ENCODE measurements around the gene RAB8A. TPM values are rescaled to one million over a fixed set of nuclear protein-coding genes. Genes with fewer than 3 reads are reported as not detected.

Gene RAB8A
- total and polyA plus RNA-seq, 2 of the 8 experiments (the other 6 are each of a cell fraction or from before 2014, with no cell fraction given): 65.8 to 97.0 TPM

DNA sequence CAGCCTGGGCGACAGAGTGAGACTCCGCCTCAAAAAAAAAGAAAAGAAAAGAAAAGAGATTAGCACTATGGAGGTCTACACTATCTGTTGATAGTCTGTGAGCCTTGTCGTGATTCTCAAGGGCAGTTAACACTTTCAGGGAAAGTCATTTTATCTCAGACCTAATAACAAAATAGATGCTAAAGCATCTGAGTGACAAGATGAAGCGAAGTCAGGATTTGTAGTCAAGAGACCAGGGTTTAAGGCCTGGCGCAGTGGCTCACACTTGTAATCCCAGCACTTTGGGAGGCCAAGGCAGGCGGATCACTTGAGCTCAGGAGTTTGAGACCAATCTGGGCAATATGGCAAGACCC lies 13.3 kb upstream of the RAB8A start:
- Histone ChIP-seq H3K23me2 (ENCODE audit: low read depth, low read length) (no peaks in the 10 kb centered on the region; the same call in 1 of the 2 replicates), H3K14ac (ENCODE audit: insufficient read length) (no peak overlapping the region), H3K79me1 (ENCODE audit: low read depth, low read length) (no peaks in the 10 kb centered on the region), H3K27me3 (replicated peaks in 1 of 4; ENCODE audit: control insufficient read depth in 3 of 4, extremely low read depth in 1 of 4, insufficient read depth in 3 of 4, low read length in 3 of 4) (no peaks in the 10 kb centered on the region), H3K56ac (replicated peaks; ENCODE audit: insufficient read length, low read depth, low read length) (no peak overlapping the region), H2AFZ (ENCODE audit: low read length) (no peak overlapping the region), H2BK120ac (replicated peaks; ENCODE audit: low read depth, low read length) (no peak overlapping the region), H4K5ac (ENCODE audit: insufficient read length, low read depth, low read length) (no peak overlapping the region), H3K23ac (ENCODE audit: insufficient read length) (no peak overlapping the region), H3K4me2 (ENCODE audit: insufficient read depth in 1 of 2, low read depth in 2 of 2, low read length in 2 of 2) (no peak overlapping the region), H3K4ac (replicated peaks; ENCODE audit: insufficient read length, low read depth, low read length) (no peak overlapping the region), H2BK20ac (ENCODE audit: low read length) (no peak overlapping the region), H3K4me1 (replicated peaks in 1 of 4; ENCODE audit: control insufficient read depth in 3 of 4, insufficient read depth in 4 of 4, low read length in 3 of 4) (no peaks in the 10 kb centered on the region), H3K9ac (replicated peaks in 1 of 4; ENCODE audit: extremely low read depth in 1 of 4, low read depth in 3 of 4, low read length in 3 of 4) (no peak overlapping the region), H4K8ac (ENCODE audit: extremely low read depth, insufficient read depth, low read length) (no peak overlapping the region), H3K36me3 (ENCODE audit: control insufficient read depth in 2 of 4, insufficient read depth in 4 of 4, low read length in 3 of 4) (peaks cover 22 to 87% (median 68%) of the 10 kb centered on the region in 4 experiments), H3K4me3 (ENCODE audit: extremely low read depth in 1 of 4, insufficient read depth in 2 of 4, low read depth in 3 of 4, low read length in 4 of 4) (no peak overlapping the region), H2AK5ac (ENCODE audit: low read depth, low read length) (no peak overlapping the region), H3K79me2 (ENCODE audit: control insufficient read depth in 1 of 2, insufficient read depth in 2 of 2, low read length in 2 of 2) (no peaks in the 10 kb centered on the region), H3K9me3 (ENCODE audit: insufficient read depth in 2 of 2, low read depth in 1 of 2, low read length in 1 of 2) (no peaks in the 10 kb centered on the region), H4K20me1 (replicated peaks in 1 of 2; ENCODE audit: control insufficient read depth in 1 of 2, insufficient read depth in 2 of 2, low read length in 2 of 2) (peaks cover 0 to 2% of the 10 kb centered on the region in 2 experiments), H3K27ac (ENCODE audit: low read depth, low read length) (no peak overlapping the region), H2BK15ac (ENCODE audit: low read length) (no peak overlapping the region), H2BK5ac (ENCODE audit: low read depth, low read length) (no peak overlapping the region), H4K91ac (replicated peaks; ENCODE audit: insufficient read length, low read length) (no peak overlapping the region), H3K18ac (ENCODE audit: extremely low read depth, low read length) (no peak overlapping the region), H2BK12ac (ENCODE audit: low read depth, low read length) (no peak overlapping the region)
- no peak for DNase-seq (ENCODE audit: low read depth in 1 of 2, low spot score in 2 of 2)
- CTCF ChIA-PET (ENCODE audit: partially characterized antibody): interaction anchor here (1.0 to 2.5 kb wide), 3 partner anchors 9 to 81 kb away, joined by 3 to 6 read pairs (median 4); no protein-coding TSS in a partner anchor
- POLR2A ChIA-PET (ENCODE audit: partially characterized antibody): interaction anchor here (4.0 to 37.0 kb wide), 2 partner anchors 10 to 17 kb away, joined by 20 to 582 read pairs; partner anchors contain the start of gene TPM4
- no peak for FAIRE-seq
- 88% methylated on average over 6 of the region's 6 CpGs; no CpG with 5 or more reads in 1 of the 2 experiments for WGBS, 2 experiments (ENCODE audit: extremely low coverage in 1 of 2, insufficient coverage in 1 of 2, insufficient read length in 1 of 2, insufficient replicate concordance in 2 of 2, low coverage in 1 of 2, low lambda C conversion rate in 2 of 2, missing lambda C conversion rate in 1 of 2)
- peak; percentile 9; the same call in 1 of the 2 replicates for TF ChIP-seq POLR2AphosphoS5 (IDR thresholded peaks at IDR 0.05; ENCODE audit: low read depth, low read length)
- TF ChIP-seq SIRT6 (IDR thresholded peaks at IDR 0.05; ENCODE audit: low read length): no peak

All from H1 (cell line).